Sigmoid colon (tissue), 4 donors: ENCODE data around the gene MIX23.

Experiments used
- POLR2AphosphoS5 ChIP-seq, 4 donors: sonication (generic); formaldehyde crosslinking; IDR thresholded peaks; one replicate each; pipeline ENCODE4 v1.6.1; 2017; ENCODE audit warnings: antibody characterized with exemption in 4 of 4
- TF ChIP-seq, protein P1 (sequence below), 4 experiments: fragments of 450-650 bp in 3 of 4; fragments of 200-600 bp in 1 of 4; IDR thresholded peaks; one replicate each; pipeline ENCODE4 v1.5.1; 2016 to 2019; ENCODE audit warnings: antibody characterized with exemption in 4 of 4, mild to moderate bottlenecking in 3 of 4, moderate library complexity in 2 of 4

DNA sequence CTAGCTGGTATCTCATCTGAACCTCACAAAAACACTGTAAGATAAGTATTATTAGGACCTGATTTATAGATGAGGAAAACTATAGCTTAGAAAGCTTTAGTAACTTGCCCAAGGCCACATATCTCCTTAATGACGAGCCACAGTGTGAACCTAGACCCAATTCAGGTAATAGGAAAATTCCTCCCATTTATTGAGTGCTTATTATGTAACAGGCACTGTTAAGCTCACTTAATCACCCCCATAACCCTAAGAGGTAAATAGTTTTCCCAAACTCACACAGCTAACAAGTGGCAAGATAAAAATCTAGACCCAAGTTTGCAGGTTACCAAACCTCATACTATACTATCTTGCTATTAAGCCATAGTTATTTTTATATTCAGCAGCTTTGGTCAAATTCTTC lies 24.9 kb upstream of the MIX23 start:
- no peak for TF ChIP-seq POLR2AphosphoS5 (IDR thresholded peaks at IDR 0.05)
- TF ChIP-seq, protein P1, sequence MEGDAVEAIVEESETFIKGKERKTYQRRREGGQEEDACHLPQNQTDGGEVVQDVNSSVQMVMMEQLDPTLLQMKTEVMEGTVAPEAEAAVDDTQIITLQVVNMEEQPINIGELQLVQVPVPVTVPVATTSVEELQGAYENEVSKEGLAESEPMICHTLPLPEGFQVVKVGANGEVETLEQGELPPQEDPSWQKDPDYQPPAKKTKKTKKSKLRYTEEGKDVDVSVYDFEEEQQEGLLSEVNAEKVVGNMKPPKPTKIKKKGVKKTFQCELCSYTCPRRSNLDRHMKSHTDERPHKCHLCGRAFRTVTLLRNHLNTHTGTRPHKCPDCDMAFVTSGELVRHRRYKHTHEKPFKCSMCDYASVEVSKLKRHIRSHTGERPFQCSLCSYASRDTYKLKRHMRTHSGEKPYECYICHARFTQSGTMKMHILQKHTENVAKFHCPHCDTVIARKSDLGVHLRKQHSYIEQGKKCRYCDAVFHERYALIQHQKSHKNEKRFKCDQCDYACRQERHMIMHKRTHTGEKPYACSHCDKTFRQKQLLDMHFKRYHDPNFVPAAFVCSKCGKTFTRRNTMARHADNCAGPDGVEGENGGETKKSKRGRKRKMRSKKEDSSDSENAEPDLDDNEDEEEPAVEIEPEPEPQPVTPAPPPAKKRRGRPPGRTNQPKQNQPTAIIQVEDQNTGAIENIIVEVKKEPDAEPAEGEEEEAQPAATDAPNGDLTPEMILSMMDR (IDR thresholded peaks at IDR 0.05): no peak
